Esophagus muscularis mucosa (tissue), 4 donors: Measurements from ENCODE around the gene TRDMT1. TPM values are rescaled to one million over a fixed set of nuclear protein-coding genes. Genes with fewer than 3 reads are reported as not detected.
A peak's percentile ranks its signal among the peaks of the same experiment; 100 is the strongest.

ENCODE experiments used
- DNase-seq: peaks from one replicate; pipeline ENCODE4 v3.0.0-alpha.2; 2017; ENCODE audit errors: extremely low spot score
- H3K27ac ChIP-seq, 4 donors: fragments of 200-600 bp; sonication (generic); replicated peaks in 1 of 4; 1 replicate in 3 of 4; 2 replicates in 1 of 4; pipeline ENCODE4 v1.5.1; 2016 to 2019; ENCODE audit warnings: mild to moderate bottlenecking in 1 of 4
- H3K27me3 ChIP-seq, 4 donors: fragments of 200-600 bp; sonication (generic); one replicate each; pipeline versions ENCODE4 v1.5.1 to v1.6.0; 2016 to 2019
- H3K36me3 ChIP-seq, 4 donors: fragments of 200-600 bp; sonication (generic); one replicate each; pipeline ENCODE4 v1.5.1; 2016 to 2019
- H3K4me1 ChIP-seq, 4 donors: fragments of 200-600 bp; sonication (generic); one replicate each; pipeline ENCODE4 v1.5.1; 2016 to 2019
- H3K4me3 ChIP-seq, 4 donors: fragments of 200-600 bp; sonication (generic); 1 replicate in 2 of 4; 2 replicates in 2 of 4; pipeline ENCODE4 v1.5.1; 2016 to 2019; ENCODE audit warnings: mild to moderate bottlenecking in 4 of 4, moderate library complexity in 1 of 4
- H3K9me3 ChIP-seq, 4 donors: fragments of 200-600 bp; sonication (generic); 1 replicate in 3 of 4; 2 replicates in 1 of 4; pipeline ENCODE4 v1.5.1; 2016 to 2019
- CTCF ChIP-seq, 3 experiments: fragments of 200-600 bp in 2 of 3; fragments of 450-650 bp in 1 of 3; sonication (generic) in 2 of 3; IDR thresholded peaks; one replicate each; pipeline ENCODE4 v1.5.1; 2017 to 2019; ENCODE audit warnings: antibody characterized with exemption in 3 of 3, mild to moderate bottlenecking in 2 of 3, moderate library complexity in 1 of 3
- EP300 ChIP-seq: sonication (generic); formaldehyde crosslinking; IDR thresholded peaks from one replicate; pipeline ENCODE4 v1.6.1; 2017; ENCODE audit warnings: antibody characterized with exemption
- POLR2A ChIP-seq: fragments of 450-650 bp; IDR thresholded peaks from one replicate; pipeline ENCODE4 v1.6.1; 2017; ENCODE audit warnings: antibody characterized with exemption, moderate library complexity, mild to moderate bottlenecking, low read depth
- POLR2AphosphoS5 ChIP-seq, 2 donors: sonication (generic); formaldehyde crosslinking; IDR thresholded peaks; one replicate each; pipeline ENCODE4 v1.6.1; 2017; ENCODE audit warnings: antibody characterized with exemption in 2 of 2
- WGBS: methylation state at CpG from one replicate; pipeline ENCODE4 v1.1.5; 2018; 5-methylcytosine and 5-hydroxymethylcytosine counted together
- intact Hi-C: fragments of 100-400 bp; cut with DNase I; formaldehyde crosslinking; loops from one replicate; pipeline ENCODE4 v1.15.1; 2023
- total RNA-seq, 4 donors: library from RNA; depleted of rRNA; stranded (reverse); fragments of >200 nt; gene quantifications; one replicate each; pipeline versions ENCODE4 v1.1.0 to v1.2.1, GENCODE V29; 2016

The TRDMT1 gene
- total RNA-seq, 4 donors from 2014 or later, result 4.8 to 5.8 (median 5.5) TPM

GRCh38 chr10:17203416-17203815 lies 1.9 kb upstream of the TRDMT1 start:
- Histone ChIP-seq H3K4me3 (no peak overlapping the region), H3K4me1 (peaks cover 13 to 24% (median 20%) of the 10 kb centered on the region in 4 donors), H3K9me3 (no peaks in the 10 kb centered on the region), H3K27ac (no peak overlapping the region), H3K27me3 (no peaks in the 10 kb centered on the region), H3K36me3 (no peaks in the 10 kb centered on the region)
- 43% methylated on average over 3 of the region's 3 CpGs for WGBS
- intact Hi-C loops, result no loop called here
- TF ChIP-seq CTCF (IDR thresholded peaks at IDR 0.05) (no peak), EP300 (no peak), POLR2A (no peak), POLR2AphosphoS5 (IDR thresholded peaks at IDR 0.05) (no peak)
- no peak for DNase-seq

- no peak for TF ChIP-seq CTCF (IDR thresholded peaks at IDR 0.05)
- Histone ChIP-seq H3K9me3 (no peaks in the 10 kb centered on the region), H3K36me3 (no peaks in the 10 kb centered on the region), H3K4me1 (peaks cover 13 to 24% (median 20%) of the 10 kb centered on the region in 4 donors), H3K4me3 (no peak overlapping the region), H3K27ac (no peak overlapping the region), H3K27me3 (no peaks in the 10 kb centered on the region)
- intact Hi-C loops, result no loop called here
- DNase-seq, result no peak
- WGBS, result 93% methylated on average over 4 of the region's 4 CpGs
These were observed 1.5 kb upstream of the TRDMT1 start for GRCh38 chr10:17202999-17203398.

- Histone ChIP-seq H3K4me1 (peaks cover 13 to 24% (median 20%) of the 10 kb centered on the region in 4 donors), H3K27me3 (no peaks in the 10 kb centered on the region), H3K36me3 (no peaks in the 10 kb centered on the region), H3K4me3 (no peak overlapping the region), H3K27ac (no peak overlapping the region), H3K9me3 (no peaks in the 10 kb centered on the region)
- no peak for DNase-seq
- 100% methylated on average over 2 of the region's 2 CpGs for WGBS
- TF ChIP-seq EP300 (no peak), CTCF (IDR thresholded peaks at IDR 0.05) (no peak), POLR2A (no peak), POLR2AphosphoS5 (IDR thresholded peaks at IDR 0.05) (no peak)
- intact Hi-C loops, result no loop called here
These were observed 1.0 kb upstream of the TRDMT1 start for GRCh38 chr10:17202506-17202905.

GRCh38 chr10:17201794-17202116 lies 283 bp upstream of the TRDMT1 start:
- no peaks in the 10 kb centered on the region for H3K27me3 ChIP-seq
- H3K36me3 ChIP-seq, result no peaks in the 10 kb centered on the region
- intact Hi-C loops, result loop anchor here (2.0 kb wide), 1 partner anchor 29 kb away; no protein-coding TSS in a partner anchor
- TF ChIP-seq EP300 (no peak), CTCF (IDR thresholded peaks at IDR 0.05) (no peak), POLR2A (no peak), POLR2AphosphoS5 (IDR thresholded peaks at IDR 0.05) (no peak)
- peak overlapping the region; percentile 91 to 96 (median 94) for H3K27ac ChIP-seq
- H3K4me3 ChIP-seq, result peak overlapping the region; percentile 68 to 84 (median 80)
- DNase-seq, result no peak
- H3K4me1 ChIP-seq, result peaks cover 13 to 24% (median 20%) of the 10 kb centered on the region in 4 donors
- H3K9me3 ChIP-seq, result no peaks in the 10 kb centered on the region
- 13% methylated on average over 3 of the region's 3 CpGs for WGBS
